KMS-11 (cell line): ENCODE results near the gene NR2E1.

Source experiments
- H2AFZ ChIP-seq: fragments of 200-600 bp; sonication (generic); 2 replicates; pipeline ENCODE4 v1.6.1; 2016; ENCODE audit warnings: antibody characterized with exemption, mixed run types, low read depth
- H3K27ac ChIP-seq: fragments of 200-600 bp; sonication (generic); 2 replicates; pipeline ENCODE4 v1.6.1; 2016; ENCODE audit warnings: mild to moderate bottlenecking, mixed run types
- H3K27me3 ChIP-seq: fragments of 200-600 bp; sonication (generic); 2 replicates; pipeline ENCODE4 v1.6.1; 2017; ENCODE audit warnings: mild to moderate bottlenecking, low read depth, mixed run types, moderate library complexity; ENCODE audit not compliant: insufficient read depth
- H3K36me3 ChIP-seq: fragments of 200-600 bp; sonication (generic); 2 replicates; pipeline ENCODE4 v1.6.1; 2017; ENCODE audit warnings: mild to moderate bottlenecking, mixed run types; ENCODE audit not compliant: insufficient read depth
- H3K4me1 ChIP-seq: fragments of 200-600 bp; sonication (generic); 2 replicates; pipeline ENCODE4 v1.6.1; 2016; ENCODE audit warnings: mild to moderate bottlenecking, low read depth, mixed run types; ENCODE audit not compliant: poor library complexity, severe bottlenecking
- H3K4me2 ChIP-seq: fragments of 200-600 bp; sonication (generic); 2 replicates; pipeline ENCODE4 v1.7.0; 2016; ENCODE audit warnings: mild to moderate bottlenecking, mixed run types
- H3K4me3 ChIP-seq: fragments of 200-600 bp; sonication (generic); IDR thresholded peaks from 2 replicates; pipeline ENCODE4 v1.6.1; 2017; ENCODE audit warnings: low read depth, low read length, mixed read lengths; ENCODE audit not compliant: insufficient read depth
- H3K79me2 ChIP-seq: fragments of 200-600 bp; sonication (generic); 2 replicates; pipeline ENCODE4 v1.6.1; 2016; ENCODE audit warnings: low read depth, mixed run types; ENCODE audit not compliant: insufficient read depth
- H3K9ac ChIP-seq: fragments of 200-600 bp; sonication (generic); 2 replicates; pipeline ENCODE4 v1.6.1; 2016; ENCODE audit warnings: mild to moderate bottlenecking, mixed run types
- H4K20me1 ChIP-seq: fragments of 200-600 bp; sonication (generic); 2 replicates; pipeline ENCODE4 v1.6.1; 2016; ENCODE audit warnings: mild to moderate bottlenecking, mixed run types; ENCODE audit not compliant: insufficient read depth
- TF ChIP-seq, protein P1 (sequence below): fragments of 200-600 bp; sonication (generic); conservative IDR thresholded peaks from 2 replicates; pipeline ENCODE4 v1.6.1; 2017; ENCODE audit warnings: low read depth, mild to moderate bottlenecking, antibody characterized with exemption, low read length, moderate library complexity, mixed read lengths

Gene NR2E1

DNA sequence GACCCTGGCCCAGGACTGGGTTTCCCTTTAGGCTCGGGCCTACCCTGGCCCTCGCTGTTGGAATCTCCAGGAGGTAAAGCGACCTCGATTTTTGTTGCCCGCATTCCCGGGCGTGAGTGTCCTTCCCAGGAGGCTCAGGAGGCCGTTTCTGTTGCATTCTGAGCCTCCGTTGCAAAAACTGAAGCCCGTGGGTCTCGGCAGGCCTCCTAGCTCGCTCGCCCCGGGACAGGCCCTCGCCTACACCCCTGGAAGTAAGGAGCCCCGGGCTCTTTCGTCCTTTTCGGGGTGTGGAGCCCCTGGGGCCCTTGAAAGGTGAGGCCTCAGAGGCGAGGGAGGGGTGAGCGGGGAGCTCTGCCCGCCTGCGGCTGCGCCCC, 2.3 kb downstream of the NR2E1 start:
- no peak overlapping the region for H2AFZ ChIP-seq

DNA sequence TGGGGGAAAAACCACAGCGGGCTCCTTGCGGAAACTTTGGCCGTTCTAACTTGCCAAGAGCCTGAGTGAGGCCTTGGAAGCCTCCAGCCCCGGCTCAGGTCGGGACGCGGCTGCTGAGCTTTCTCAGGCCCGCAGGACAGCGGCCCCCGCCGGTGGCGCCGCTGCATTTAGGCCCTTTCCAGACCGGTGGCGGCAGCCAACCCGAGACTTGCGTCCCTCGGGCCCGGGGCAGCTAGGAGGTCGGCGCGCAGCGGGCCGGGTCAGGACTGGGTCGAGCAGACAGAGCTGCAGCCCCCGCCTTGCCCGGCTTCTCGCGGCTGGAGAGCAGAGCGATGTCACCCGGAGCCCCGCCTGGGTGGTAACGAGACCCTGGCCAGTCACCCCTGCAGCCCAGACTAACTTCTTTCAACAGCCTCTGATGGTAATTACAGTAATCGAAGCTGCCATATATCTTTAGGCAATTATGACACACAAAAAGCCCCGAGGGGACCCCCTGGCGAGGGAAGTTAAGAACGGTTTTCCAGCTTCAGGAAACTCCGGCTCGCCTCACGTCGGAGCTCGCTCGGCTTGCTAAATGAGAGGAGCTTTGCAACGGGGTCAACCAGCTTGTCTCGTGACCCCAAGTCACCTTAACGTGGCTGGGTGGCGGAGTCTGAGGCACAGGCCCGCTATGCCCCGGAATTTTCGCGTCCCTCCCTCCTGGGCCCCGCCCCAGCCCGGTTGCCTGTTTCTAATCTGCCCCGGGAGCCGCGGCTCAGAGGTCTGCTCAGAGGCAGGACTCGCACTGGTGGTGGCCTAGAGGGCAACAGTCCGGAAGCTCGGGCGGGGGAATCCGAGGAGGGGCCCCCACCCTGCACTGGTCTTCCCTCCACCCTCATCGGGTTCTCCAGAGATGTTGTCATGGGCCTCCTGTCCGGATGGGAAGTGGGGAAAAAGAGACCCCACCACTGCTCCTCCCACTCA, 3.0 kb downstream of the NR2E1 start:
- Histone ChIP-seq H3K4me1 (no peaks in the 10 kb centered on the region), H2AFZ (no peak overlapping the region), H3K79me2 (no peaks in the 10 kb centered on the region), H3K27me3 (no peaks in the 10 kb centered on the region), H3K27ac (no peak overlapping the region), H3K9ac (no peak overlapping the region), H3K4me3 (no peak overlapping the region), H4K20me1 (no peaks in the 10 kb centered on the region), H3K36me3 (no peaks in the 10 kb centered on the region), H3K4me2 (no peak overlapping the region)
- TF ChIP-seq, protein P1, sequence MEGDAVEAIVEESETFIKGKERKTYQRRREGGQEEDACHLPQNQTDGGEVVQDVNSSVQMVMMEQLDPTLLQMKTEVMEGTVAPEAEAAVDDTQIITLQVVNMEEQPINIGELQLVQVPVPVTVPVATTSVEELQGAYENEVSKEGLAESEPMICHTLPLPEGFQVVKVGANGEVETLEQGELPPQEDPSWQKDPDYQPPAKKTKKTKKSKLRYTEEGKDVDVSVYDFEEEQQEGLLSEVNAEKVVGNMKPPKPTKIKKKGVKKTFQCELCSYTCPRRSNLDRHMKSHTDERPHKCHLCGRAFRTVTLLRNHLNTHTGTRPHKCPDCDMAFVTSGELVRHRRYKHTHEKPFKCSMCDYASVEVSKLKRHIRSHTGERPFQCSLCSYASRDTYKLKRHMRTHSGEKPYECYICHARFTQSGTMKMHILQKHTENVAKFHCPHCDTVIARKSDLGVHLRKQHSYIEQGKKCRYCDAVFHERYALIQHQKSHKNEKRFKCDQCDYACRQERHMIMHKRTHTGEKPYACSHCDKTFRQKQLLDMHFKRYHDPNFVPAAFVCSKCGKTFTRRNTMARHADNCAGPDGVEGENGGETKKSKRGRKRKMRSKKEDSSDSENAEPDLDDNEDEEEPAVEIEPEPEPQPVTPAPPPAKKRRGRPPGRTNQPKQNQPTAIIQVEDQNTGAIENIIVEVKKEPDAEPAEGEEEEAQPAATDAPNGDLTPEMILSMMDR, result no peak

More for the DNA sequence above, 2.3 kb downstream of the NR2E1 start:
- no peak overlapping the region for H3K9ac ChIP-seq
- H3K79me2 ChIP-seq, result no peaks in the 10 kb centered on the region
- no peak overlapping the region for H3K27ac ChIP-seq
- no peak overlapping the region for H3K4me3 ChIP-seq
- TF ChIP-seq, protein P1, result no peak
- H3K4me2 ChIP-seq, result no peak overlapping the region
- H4K20me1 ChIP-seq, result no peaks in the 10 kb centered on the region
- no peaks in the 10 kb centered on the region for H3K27me3 ChIP-seq
- no peaks in the 10 kb centered on the region for H3K36me3 ChIP-seq
- H3K4me1 ChIP-seq, result no peaks in the 10 kb centered on the region

DNA sequence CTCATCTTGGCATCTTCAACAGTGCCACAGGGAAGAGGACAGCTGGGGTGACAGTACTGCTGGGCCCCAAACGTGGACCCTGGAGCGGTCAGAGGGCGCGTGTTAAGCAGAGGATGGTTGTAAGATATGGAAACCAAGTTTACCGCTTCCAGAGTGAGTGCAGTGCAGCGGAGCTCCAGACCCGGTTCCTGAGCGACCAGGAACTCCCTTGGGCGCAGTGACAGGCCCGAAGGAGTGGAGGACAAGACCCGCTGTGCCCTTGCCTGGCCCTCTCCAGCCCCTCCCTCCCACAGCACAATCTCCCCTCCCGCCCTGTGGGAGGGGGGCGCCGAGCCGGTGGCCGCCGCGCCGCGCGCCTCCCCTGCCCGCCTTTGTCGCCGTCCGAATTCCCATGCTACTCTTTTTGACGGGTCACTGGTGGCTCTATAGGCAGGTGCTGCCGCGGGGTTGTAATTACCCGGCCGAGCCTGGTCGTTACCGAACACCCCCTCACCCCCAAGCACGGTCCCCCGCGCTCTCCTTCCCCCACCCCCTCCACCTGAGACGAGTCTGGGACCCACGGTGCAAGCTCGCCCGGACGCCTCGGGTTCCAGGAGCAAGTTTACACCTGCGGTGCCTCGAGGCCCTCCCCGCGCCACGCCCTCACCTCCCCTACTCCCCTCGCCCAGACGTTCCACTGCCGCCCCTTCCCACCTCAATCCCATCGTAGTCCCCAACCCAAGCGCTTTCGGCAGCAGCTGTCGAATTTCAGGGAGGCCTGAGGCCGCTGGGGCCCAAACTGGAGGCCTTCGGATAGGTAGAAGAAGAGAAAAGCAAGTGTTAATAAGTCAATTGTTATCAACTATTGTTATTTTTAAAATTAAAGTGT, 3.9 kb downstream of the NR2E1 start:
- H3K27ac ChIP-seq, result no peak overlapping the region
- H4K20me1 ChIP-seq, result no peaks in the 10 kb centered on the region
- H3K9ac ChIP-seq, result no peak overlapping the region
- H3K4me2 ChIP-seq, result no peak overlapping the region
- no peaks in the 10 kb centered on the region for H3K79me2 ChIP-seq
- H3K4me3 ChIP-seq, result no peak overlapping the region
- no peaks in the 10 kb centered on the region for H3K27me3 ChIP-seq
- H3K4me1 ChIP-seq, result no peaks in the 10 kb centered on the region
- TF ChIP-seq, protein P1, result no peak
- H3K36me3 ChIP-seq, result no peaks in the 10 kb centered on the region
- H2AFZ ChIP-seq, result no peak overlapping the region

DNA sequence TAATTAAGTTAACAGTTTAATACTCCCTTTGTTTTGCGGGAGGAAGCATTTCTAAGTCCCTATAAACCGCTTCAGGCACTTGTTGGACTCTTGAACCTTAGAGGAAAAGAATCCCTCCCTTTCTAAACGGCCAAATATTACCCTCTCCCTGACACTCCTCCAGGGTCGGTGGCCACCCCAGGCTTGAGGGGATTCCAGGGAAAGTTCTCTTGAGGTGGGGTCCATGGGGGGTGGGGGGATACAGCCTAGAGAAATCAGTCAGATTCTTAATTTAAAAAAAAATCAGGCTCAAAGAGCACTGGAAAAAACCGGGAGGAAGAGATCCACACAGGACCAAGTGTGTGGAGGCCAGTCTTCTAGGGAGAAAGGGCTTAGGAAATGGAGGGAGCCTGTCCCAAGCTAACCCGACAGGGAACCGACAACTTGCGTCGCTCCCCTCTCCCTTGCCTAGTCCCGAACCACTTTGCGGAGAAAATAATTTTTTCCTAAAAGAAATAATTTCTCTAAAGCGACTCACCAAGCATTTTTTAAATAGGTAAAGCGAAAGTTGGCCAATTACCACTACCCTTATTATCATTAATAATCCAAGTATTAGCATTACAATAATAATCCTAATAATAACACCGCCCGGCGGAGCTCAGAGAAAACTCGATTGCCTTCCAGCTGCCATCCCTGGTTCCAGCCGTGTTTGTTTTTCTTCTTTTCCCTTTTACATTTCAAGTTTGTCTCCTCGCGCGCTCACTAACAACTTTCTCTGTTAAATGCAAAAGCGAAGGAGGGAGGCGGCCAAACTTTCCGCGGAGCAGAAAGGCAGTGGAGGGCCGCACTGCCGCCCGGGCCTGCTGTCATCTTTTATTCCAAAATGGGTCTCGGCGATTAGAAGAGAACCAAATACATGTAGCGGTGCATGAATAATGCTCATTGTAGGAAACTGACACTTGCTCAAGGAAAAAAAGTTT, 4.8 kb downstream of the NR2E1 start:
- Histone ChIP-seq H3K4me2 (no peak overlapping the region), H3K9ac (no peak overlapping the region), H3K4me3 (no peak overlapping the region)

More for the DNA sequence above, 4.8 kb downstream of the NR2E1 start:
- Histone ChIP-seq H3K36me3 (no peaks in the 10 kb centered on the region), H4K20me1 (no peaks in the 10 kb centered on the region), H3K79me2 (no peaks in the 10 kb centered on the region), H3K27me3 (no peaks in the 10 kb centered on the region), H3K4me1 (no peaks in the 10 kb centered on the region), H2AFZ (no peak overlapping the region), H3K27ac (no peak overlapping the region)
- TF ChIP-seq, protein P1, result no peak
